HepG2 (cell line): ENCODE results near the gene PGC. TPM values are rescaled to one million over a fixed set of nuclear protein-coding genes. Genes with fewer than 3 reads are reported as not detected.

ENCODE experiments used
- CSRNP1 ChIP-seq: sonication (generic); formaldehyde crosslinking; IDR thresholded peaks from 2 replicates; pipeline ENCODE4 v1.8.1; 2023; ENCODE audit warnings: mild to moderate bottlenecking, missing genetic modification reagents
- HNF1A ChIP-seq, 2 experiments: sonication (generic) in 1 of 2; formaldehyde crosslinking in 1 of 2; IDR thresholded peaks; 2 replicates each; pipeline versions ENCODE4 v1.4.0 to v1.6.1; 2016 to 2020; ENCODE audit warnings: borderline replicate concordance in 1 of 2, low read depth in 1 of 2, mild to moderate bottlenecking in 1 of 2, missing genetic modification reagents in 1 of 2
- HNF1B ChIP-seq: sonication (generic); formaldehyde crosslinking; IDR thresholded peaks from 2 replicates; pipeline ENCODE4 v1.5.1; 2020; ENCODE audit warnings: mild to moderate bottlenecking, moderate library complexity, missing genetic modification reagents
- HNF4A ChIP-seq: sonication (generic); formaldehyde crosslinking; IDR thresholded peaks from 2 replicates; pipeline ENCODE4 v1.4.0; 2020; ENCODE audit warnings: missing genetic modification reagents
- MAF1 ChIP-seq: sonication (generic); formaldehyde crosslinking; IDR thresholded peaks from 2 replicates; pipeline ENCODE4 v1.5.0; 2020; ENCODE audit warnings: missing genetic modification reagents, borderline replicate concordance
- MBNL3 ChIP-seq: fragments of 250-450 bp; sonication (Bioruptor Pico); conservative IDR thresholded peaks from 2 replicates; pipeline ENCODE4 v1.8.0; 2022; ENCODE audit warnings: mild to moderate bottlenecking, inconsistent platforms
- NR2F1 ChIP-seq, 2 experiments: fragments of 450-650 bp in 1 of 2; formaldehyde crosslinking in 1 of 2; IDR thresholded peaks; 2 replicates each; pipeline versions ENCODE4 v1.5.0 to v1.6.1; 2016 to 2020; ENCODE audit warnings: mild to moderate bottlenecking in 1 of 2, missing compliant biosample characterization in 1 of 2, missing genetic modification reagents in 1 of 2, moderate library complexity in 1 of 2
- TAF15 ChIP-seq: fragments of 200-400 bp; formaldehyde crosslinking; IDR thresholded peaks from one replicate; pipeline ENCODE4 v1.6.1; 2018; ENCODE audit warnings: mild to moderate bottlenecking, low read depth, low read length; ENCODE audit not compliant: poor library complexity, severe bottlenecking
- TRAFD1 ChIP-seq: sonication (generic); formaldehyde crosslinking; IDR thresholded peaks from 2 replicates; pipeline ENCODE4 v1.5.1; 2020; ENCODE audit warnings: missing genetic modification reagents, mild to moderate bottlenecking, borderline replicate concordance
- ZNF264 ChIP-seq: sonication (generic); formaldehyde crosslinking; IDR thresholded peaks from 2 replicates; pipeline ENCODE4 v1.4.0; 2020; ENCODE audit warnings: missing genetic modification reagents
- ZNF275 ChIP-seq: sonication (generic); formaldehyde crosslinking; IDR thresholded peaks from 2 replicates; pipeline ENCODE4 v1.8.0; 2022; ENCODE audit warnings: missing genetic modification reagents, mild to moderate bottlenecking, inconsistent platforms, borderline replicate concordance
- ZNF503 ChIP-seq: sonication (generic); formaldehyde crosslinking; IDR thresholded peaks from 2 replicates; pipeline ENCODE4 v1.4.0; 2020; ENCODE audit warnings: missing genetic modification reagents
- ZNF788 ChIP-seq: sonication (generic); formaldehyde crosslinking; IDR thresholded peaks from 2 replicates; pipeline ENCODE4 v1.5.0; 2020; ENCODE audit warnings: mild to moderate bottlenecking, missing genetic modification reagents, borderline replicate concordance
- polyA plus RNA-seq, 8 experiments: library from polyadenylated mRNA; depleted of rRNA in 3 of 8; stranded (reverse) in 7 of 8; unstranded in 1 of 8; fragments of >200 nt; fragmentation: Illumina TruSeq in 4 of 8; extraction: Trizol in 4 of 8; gene quantifications; 2 replicates each; pipeline versions ENCODE4 v1.2.1 to v1.2.3, GENCODE V29; 2011 to 2016; ENCODE audit warnings: low read depth in 4 of 8, missing spikeins in 1 of 8, mixed read lengths in 1 of 8; ENCODE audit not compliant: insufficient read depth in 1 of 8
- total RNA-seq, 5 experiments: library from RNA; depleted of rRNA; stranded (reverse); fragments of >200 nt; fragmentation: Illumina TruSeq; extraction: Trizol; gene quantifications; 2 replicates each; pipeline ENCODE4 v1.2.3, GENCODE V29; 2016; ENCODE audit warnings: low read depth in 1 of 5

PGC gene
- total and polyA plus RNA-seq, 2 of the 13 experiments (the other 11 are each of a cell fraction or from before 2014, with no cell fraction given): 426 to 502 TPM

GRCh38 chr6:41768545-41769308 lies 21.5 kb upstream of the PGC start (continued):
- TF ChIP-seq TRAFD1 (CRISPR knock-in tag) (peak; percentile 51; the same call in 1 of the 2 replicates), ZNF264 (CRISPR knock-in tag) (0 out of 2 replicates have a peak, but pooled peaks have one; percentile 62), NR2F1 (CRISPR knock-in tag; IDR thresholded peaks at IDR 0.05) (0 out of 4 replicates have a peak, but pooled peaks of 1 of the 2 experiments have one; percentile 37), HNF4A (CRISPR knock-in tag) (peak; percentile 82), ZNF788 (CRISPR knock-in tag) (peak; percentile 60; the same call in 1 of the 2 replicates), ZNF503 (0 out of 2 replicates have a peak, but pooled peaks have one; percentile 48), MBNL3 (CRISPR knock-in tag) (no peak), HNF1B (CRISPR knock-in tag) (peak; percentile 43), CSRNP1 (CRISPR knock-in tag) (no peak), ZNF275 (CRISPR knock-in tag) (peak; percentile 76; the same call in 1 of the 2 replicates), TAF15 (no peak), HNF1A (IDR thresholded peaks at IDR 0.05; ENCODE audit: low read depth) (no peak), HNF1A (CRISPR knock-in tag; IDR thresholded peaks at IDR 0.05; ENCODE audit: borderline replicate concordance) (peak; percentile 39; the same call in 1 of the 2 replicates), MAF1 (CRISPR knock-in tag) (0 out of 2 replicates have a peak, but pooled peaks have one; percentile 83)
